CD4-positive, alpha-beta T cell treated with Interferon gamma for 1 hour (primary cell): ENCODE measurements around the gene TIMM13.
"Not testable (repeated sequence)": the region's sequence is repeated elsewhere in the genome, so short reads cannot be mapped to it uniquely, and the experiment has no call there.

Experiments used
- DNase-seq: peaks from one replicate; pipeline ENCODE4 v3.0.0-alpha.2; 2020

Gene TIMM13

DNA sequence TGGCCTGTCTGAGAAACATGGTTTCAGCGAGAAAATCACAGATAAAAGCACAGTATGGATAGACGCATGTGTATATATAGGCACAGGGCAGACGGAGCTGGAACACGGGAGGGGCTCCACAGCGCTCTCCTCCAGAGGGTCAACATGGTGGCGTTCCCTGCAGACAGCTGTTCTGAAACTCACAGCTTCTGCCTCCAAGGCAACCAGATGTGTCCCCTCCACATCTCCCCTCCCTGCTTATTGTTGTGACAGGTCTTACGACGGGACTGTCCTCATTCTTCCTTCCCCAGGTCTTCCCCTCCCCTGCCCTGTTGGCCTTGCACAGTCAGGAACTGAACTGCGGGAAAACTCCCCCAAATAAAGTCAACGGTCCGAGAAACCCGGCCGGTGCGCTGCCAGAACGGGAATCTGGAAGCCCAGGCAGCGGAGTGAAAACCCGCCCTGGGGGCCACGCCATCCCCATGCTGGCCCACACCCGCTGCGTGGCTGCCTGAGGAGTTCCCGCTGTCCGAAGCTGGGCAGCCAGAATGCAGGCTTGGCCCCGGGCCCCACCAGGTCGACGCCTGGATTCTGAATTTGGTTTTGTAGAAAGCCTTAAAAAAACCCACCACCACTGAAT is 2.6 kb upstream of the TIMM13 start:
- no peak for DNase-seq

DNA sequence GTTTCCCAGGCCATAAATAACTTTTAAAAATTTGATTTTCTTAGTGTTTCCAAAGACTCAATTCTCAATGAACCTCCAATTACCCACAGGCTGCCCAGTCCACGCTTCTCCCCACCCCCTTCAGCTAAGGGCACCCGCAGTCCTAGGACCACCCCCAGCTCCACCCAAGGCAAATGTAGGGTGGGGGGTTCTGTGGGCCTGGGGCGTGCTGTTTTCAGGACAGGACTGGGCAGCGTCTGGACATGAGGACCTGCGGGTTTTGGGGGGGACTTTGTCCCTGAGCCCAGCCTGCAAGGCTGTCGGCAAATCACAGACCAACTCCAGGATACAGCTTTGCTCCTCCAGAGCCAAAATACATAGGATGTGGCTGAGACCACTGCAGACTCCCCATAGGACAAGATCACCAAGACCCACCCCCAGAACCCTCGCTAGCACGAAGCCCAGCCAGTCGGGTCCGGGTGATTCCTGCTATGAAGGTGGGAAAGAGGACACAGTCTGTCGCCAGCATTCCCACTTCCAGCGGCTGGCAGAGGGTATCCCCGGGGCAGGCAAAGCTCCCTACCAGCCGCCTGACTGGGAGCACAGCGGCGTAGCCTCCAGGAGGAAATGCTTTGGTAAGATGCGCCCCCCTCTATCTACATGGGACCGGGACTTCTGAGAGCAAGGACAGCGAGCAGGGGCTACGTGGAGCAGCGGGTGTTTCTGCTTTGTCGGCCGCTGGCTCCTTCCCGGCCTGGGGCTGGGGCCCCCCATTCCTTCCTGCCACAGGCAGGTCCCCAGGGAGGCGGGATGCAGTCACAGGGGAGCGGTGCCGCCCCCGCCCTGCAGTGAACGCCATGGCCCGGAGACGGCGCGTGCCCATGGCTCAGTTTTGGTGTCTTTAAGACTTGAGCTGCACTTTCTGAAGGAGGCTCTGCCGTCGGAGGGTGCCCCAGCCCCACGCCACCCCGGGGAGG is 1.6 kb upstream of the TIMM13 start:
- no peak for DNase-seq

DNA sequence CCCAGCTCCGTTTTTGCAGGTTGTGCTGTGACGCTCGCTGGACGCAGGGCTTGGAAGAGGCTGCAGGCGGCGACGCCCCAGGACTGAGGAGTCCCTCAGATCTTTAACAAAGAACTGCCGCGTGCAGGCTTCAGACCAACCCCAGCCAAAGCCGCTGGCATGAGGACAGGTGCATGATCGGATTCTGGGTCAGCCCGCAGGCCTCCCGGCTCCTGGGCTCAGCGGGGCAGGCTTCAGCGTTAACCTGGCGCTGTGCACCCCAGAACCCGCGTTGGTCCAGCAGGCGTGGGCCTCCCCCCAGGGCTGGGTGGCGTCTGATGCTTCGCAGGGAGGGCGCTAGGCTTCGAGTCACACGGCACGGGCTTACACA is 920 bp upstream of the TIMM13 start:
- no peak for DNase-seq

DNA sequence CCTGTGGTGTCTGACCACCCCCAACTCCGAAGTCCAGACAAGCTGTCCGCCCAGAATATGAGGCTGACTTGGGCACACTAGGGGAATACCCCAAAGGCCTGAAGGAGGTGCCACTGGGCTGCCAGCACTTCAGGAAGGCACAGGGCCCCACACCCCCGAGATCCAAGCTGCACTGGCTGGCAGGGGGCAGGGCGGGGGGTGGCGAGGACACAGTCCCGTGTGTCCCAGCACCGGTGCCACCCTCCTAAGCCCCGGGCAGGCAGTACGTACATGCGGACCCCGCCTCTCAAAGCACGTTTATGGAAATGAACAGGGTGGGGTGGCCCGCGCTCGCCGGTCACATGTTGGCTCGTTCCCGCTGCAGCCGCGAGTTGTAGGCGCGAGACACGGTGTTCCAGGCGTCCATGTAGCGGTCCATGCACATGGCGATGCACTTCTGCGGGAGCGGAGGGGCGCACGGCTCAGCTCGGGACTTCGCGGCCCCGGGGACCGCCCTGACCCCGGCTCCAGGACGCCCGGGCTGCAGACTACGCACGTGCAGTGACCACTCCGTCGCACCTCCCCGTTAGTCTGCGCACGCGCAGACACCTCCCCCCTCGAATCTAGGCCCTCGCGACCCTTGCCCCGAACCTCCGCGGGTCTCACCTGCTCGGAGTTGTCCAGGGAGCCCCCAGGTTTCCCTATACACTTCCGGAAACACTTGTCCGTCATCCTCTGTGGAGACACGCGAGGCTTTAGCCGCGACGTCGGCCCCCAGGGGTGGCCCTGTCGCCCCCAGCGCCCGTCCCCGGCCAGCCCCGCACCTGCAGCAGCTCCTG is 566 bp downstream of the TIMM13 start:
- peak; percentile 16 for DNase-seq

DNA sequence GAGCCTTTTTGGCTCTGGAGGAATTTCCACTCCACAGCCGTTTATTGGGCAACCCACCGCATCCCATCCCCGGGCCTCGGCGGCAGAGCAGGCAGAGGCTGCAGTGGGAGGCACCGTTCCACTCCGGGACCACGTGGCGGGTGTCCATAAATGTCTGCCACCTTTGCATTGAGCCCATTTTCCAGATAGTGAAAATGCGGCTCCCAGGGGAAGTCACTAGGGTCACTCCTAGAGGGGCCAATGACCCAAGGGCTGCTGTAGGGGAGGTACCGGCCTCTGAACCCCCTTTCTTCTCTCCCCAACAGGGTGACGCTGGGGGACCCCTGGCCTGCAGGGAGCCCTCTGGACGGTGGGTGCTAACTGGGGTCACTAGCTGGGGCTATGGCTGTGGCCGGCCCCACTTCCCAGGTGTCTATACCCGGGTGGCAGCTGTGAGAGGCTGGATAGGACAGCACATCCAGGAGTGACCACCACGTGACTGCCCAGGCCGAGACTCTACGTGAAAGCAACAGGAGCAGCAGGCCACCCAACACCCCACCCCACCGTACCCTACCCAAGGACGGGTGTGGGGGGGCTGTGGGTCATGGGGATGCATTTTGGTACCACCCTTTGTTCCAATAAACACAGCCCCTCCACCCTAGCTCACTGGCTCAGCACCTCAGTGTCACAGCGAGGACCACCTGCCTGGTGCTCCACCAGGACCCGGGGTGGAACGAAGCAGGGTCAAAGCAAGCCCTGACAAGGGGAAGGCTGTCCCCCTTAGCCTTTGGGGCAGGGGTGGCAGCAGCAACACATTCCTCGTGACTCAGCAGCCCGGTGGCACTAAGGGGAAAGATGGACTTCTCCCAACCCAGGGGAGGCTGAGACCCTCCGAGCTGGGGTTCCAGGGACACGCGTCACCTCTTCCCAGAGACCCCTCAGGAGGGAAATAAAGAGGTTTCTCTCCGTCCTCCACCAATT is 1.5 kb downstream of the TIMM13 start:
- DNase-seq: no peak

DNA sequence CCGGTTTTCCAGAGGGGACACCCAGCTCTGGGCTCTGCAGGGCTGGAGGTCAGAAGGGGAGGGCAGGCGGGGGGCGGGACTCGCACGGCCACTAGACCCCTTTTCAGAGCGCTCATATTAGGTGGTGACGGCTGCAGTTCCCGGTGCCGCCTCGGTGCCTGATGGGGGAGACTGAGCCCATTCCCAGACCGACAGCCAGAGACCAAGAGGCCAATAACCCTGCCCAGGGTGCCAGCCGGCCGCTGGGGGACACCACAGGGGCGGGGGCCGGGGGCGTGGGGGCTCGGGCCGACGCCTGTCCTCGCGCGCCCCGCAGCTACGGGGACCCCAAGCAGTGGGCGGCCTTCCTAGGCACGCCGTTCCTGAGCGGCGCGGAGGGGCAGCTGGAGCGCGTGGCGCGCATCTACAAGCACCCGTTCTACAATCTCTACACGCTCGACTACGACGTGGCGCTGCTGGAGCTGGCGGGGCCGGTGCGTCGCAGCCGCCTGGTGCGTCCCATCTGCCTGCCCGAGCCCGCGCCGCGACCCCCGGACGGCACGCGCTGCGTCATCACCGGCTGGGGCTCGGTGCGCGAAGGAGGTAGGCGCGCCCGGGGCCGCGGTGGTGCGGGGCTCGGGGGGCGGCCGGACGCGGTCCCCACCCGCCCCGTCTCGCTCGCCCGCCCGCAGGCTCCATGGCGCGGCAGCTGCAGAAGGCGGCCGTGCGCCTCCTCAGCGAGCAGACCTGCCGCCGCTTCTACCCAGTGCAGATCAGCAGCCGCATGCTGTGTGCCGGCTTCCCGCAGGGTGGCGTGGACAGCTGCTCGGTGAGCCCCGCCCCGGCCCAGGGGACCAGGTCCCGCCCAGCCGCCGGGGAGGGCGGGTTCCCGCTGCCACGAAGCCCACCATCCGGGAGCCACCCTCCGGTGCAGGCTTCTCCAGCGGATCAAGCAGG is 2.4 kb downstream of the TIMM13 start:
- DNase-seq: no peak

DNA sequence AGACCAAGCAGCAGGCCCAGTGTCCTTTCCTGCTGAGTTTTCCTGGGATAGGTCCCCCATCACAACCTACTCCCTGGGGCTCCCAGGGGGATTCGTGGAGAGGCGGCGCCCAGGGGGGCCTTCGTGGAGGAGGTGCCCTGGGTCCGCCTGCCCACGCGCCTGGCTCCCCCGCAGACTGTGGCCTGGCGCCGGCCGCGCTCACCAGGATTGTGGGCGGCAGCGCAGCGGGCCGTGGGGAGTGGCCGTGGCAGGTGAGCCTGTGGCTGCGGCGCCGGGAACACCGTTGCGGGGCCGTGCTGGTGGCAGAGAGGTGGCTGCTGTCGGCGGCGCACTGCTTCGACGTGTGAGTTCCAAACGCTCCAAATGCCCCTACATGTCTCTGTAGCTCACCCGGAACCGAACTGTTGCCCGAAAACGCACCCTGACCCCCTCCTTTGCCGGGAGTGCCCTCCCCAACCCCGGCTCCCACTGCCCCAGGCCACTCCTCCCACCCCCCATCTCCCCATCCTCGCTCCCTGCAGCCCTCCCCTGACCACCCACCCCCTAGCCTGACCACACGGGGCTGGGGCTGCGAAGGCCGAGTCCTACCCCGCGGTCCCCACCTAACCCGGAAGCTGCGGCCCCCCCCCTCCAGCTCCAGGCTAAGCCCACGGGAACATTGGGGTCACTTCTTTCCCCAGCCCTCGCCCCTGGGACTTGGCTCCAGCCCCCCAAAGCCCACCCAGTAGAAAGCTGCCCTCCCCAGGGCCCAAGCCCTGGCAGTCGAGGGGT is 3.3 kb downstream of the TIMM13 start:
- DNase-seq: no peak

DNA sequence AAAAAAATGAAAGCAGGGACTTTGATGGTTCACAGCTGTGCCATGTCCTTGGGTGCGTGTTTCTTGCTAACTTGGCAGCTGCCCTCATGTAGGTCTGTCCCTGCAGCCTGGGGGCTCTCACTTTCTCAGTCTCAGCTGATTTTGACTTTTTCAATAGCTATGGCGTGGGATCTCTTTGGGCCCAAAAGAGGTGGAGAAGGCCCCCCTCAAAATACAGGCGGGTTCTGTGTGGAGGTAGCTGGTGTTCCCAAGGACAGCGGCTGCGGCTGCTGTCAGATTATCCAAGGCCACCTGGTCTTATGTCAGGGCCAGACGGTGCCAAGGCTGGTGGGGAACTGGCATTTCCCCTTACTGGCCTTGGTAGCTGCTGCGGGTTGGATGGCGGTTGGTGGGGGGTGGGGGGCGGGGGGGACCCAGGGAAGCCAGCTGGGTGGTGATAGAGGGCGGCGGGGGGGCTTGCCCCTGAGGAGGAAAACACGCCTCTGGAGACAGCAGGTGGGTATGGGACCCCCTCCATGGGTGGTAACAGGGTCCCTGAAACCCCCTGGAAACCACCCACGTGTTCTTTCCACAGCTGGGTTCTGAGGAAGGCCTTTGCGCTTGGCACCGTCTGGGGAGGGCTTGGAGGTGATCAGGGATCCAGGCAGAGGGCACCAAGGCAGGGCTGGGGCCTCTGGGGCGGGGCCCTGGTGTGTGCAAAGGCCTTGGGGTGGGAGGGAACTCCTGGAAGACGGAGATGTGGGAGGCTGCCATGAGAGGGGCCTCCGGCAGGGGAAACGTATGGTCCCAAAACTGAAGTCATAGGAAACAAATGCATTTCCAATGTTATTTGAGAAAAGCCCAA is 4.1 kb downstream of the TIMM13 start:
- no peak for DNase-seq

DNA sequence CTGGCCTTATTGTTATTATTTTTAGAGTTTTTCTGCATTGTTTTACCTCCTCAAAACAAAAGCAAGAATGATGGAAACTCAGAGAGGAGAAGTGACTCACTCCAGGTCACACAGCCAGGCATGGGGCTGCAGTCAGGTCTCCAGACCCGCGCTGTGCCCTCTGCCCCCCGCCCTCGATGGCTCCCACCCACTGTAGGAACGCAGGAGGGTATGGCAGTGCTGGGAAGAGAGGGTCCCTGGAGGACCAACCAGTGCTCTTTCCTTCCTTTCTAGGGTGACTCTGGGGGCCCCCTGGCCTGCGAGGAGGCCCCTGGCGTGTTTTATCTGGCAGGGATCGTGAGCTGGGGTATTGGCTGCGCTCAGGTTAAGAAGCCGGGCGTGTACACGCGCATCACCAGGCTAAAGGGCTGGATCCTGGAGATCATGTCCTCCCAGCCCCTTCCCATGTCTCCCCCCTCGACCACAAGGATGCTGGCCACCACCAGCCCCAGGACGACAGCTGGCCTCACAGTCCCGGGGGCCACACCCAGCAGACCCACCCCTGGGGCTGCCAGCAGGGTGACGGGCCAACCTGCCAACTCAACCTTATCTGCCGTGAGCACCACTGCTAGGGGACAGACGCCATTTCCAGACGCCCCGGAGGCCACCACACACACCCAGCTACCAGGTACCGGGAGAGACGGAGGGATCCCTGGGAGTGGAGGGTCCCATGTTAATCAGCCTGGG is 5.6 kb downstream of the TIMM13 start:
- DNase-seq: no peak

DNA sequence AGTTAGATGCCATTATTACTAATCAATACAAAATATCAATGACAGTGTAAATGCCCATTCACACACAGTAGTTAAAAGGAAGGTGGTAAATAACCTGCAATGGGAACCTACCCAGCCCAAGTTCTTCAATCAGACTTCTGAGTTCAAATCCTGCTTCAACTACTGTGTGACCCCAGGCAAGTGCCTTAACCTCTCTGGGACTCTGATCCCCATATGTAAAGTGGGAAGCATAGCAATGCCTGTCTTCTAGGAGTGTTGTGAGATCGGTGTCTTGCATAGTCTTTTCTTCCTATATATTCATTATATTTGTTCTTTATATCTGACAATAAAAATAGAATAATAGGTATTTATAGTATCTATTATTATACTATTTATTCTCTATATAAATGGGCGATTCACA is 6.9 kb downstream of the TIMM13 start:
- no peak for DNase-seq

DNA sequence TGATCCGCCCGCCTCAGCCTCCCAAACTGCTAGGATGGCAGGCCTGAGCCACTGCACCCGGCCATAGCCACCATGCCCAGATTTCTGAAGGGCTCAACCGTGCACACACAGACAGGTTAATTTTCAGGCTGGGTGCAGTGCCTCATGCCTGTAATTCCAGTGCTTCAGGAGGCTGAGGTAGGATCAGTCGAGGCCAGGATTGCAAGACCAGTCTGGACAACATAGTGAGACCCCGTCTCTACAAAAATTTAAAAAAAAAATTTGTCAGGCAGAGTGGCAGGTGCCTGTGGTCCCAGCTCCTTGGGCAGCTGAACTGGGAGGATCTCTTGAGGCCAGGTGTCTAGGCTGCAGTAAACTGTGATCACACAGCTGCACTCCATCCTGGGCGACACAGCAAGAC is 7.6 kb downstream of the TIMM13 start:
- no peak for DNase-seq

DNA sequence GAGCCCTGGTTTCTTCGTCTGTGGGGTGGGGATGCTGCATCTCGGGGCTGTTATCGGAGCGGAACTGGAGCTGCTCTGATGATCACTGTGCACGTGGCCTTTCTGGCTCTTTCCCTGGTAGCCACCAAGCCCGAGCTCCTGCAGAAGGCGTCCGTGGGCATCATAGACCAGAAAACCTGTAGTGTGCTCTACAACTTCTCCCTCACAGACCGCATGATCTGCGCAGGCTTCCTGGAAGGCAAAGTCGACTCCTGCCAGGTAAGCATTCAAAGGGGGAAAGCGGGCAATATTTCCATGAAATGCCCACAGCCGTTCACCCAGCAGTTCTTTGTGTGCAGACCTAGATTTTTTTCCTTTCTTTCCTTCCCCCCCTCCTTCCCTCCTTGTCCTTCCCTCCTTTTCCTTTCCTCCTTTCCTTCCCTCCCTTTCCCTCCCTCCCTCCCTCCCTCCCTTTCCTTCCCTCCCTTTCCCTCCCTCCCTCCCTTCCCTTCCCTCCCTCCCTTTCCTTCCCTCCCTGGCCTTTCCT is 9.4 kb downstream of the TIMM13 start:
- no peak for DNase-seq

DNA sequence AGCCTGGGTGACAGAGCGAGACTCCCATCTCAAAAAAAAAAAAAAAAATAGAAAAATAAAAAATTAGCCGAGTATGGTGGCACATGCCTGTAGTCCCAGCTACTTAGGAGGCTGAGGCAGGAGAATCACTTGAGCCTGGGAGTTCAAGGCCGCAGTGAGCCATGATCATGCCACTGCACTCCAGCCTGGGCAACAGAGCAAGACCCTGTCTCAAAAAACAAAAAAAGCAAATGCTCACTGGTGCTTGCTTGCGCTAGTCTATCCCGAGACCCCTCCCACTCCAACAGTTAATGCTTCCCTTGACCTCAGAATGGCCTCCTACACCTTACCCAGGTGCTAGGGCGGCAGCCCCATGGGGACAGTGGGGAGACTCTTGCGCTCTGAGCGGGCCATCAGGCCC is 9.9 kb downstream of the TIMM13 start:
- DNase-seq: not testable (repeated sequence)

DNA sequence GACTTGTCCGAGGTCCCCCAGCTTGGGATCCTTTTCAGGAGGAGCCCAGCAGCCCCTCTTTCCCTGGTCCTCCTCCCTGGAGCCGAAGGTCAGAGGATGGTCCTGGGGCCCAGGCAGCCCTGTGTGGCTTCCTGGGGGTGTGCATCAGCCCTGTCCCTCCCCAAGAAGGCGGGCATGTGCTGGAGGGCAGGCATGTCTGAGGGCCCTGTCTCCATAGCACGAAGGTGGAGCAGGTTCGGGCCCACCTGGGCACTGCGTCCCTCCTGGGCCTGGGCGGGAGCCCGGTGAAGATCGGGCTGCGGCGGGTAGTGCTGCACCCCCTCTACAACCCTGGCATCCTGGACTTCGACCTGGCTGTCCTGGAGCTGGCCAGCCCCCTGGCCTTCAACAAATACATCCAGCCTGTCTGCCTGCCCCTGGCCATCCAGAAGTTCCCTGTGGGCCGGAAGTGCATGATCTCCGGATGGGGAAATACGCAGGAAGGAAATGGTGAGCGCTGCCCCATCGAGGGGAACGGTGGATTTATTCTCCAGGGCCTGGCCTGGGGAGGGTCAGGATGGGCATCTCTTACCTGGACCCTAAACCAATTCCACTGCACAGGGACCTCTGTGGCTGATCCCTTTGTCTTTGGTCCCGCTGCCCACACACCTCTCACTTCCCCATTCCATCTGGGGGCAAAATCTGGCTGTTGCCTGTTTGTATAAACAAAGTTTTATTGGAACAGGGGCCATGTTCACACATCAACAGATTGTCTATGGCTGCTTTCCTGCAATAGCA is 10.9 kb downstream of the TIMM13 start:
- DNase-seq: no peak

DNA sequence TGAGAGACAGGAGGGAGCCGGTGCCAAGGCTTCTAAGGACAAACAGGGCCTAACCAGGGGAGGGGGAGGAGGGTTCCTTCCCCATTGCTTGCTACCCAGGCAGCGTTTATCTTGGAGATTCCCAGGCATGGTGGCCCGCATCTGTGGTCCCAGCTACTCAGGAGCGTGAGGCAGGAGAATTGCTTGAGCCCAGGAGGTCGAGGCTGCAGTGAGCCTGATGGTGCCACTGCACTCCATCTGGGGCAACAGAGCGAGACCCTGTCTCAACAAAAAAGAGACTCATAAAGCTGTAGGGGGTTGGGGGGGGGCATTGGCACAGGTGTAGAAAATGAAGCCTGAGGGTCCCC is 11.4 kb downstream of the TIMM13 start:
- no peak for DNase-seq

DNA sequence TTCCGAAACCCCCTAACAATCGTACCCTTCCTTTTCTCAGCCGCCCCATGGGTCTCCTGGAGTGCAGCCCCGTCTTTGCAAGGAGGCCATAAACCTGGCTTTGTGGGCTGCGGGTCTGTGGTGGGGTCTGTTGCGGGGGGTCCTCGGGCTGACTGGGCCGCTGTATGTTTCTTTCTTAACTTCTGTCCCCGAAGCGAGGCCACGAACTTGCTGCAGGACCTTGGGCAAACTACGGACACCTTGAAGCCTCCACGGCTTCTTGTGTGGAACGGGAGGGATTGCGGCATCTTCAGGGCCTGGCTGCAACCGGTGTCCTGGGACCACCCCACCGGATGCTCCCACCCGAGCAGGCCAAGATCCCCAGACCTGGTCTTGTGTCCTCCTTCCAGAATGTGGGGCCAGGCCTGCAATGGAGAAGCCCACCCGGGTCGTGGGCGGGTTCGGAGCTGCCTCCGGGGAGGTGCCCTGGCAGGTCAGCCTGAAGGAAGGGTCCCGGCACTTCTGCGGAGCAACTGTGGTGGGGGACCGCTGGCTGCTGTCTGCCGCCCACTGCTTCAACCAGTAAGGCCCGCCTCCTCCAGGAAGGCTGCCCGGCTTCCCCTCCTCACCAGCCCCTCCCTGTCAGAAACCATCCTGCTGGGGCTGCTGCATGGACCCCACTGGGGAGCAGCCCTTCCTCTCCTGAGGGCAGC is 12.0 kb downstream of the TIMM13 start:
- no peak for DNase-seq

DNA sequence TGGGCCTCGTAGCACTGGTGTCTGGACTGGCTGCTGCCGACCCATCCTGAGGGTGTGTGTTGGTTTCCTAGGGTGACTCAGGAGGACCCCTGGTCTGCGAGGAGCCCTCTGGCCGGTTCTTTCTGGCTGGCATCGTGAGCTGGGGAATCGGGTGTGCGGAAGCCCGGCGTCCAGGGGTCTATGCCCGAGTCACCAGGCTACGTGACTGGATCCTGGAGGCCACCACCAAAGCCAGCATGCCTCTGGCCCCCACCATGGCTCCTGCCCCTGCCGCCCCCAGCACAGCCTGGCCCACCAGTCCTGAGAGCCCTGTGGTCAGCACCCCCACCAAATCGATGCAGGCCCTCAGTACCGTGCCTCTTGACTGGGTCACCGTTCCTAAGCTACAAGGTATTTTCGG is 13.8 kb downstream of the TIMM13 start:
- no peak for DNase-seq
